Measurements from ENCODE around the gene SPINK4. TPM values are rescaled to one million over a fixed set of nuclear protein-coding genes. Genes with fewer than 3 reads are reported as not detected.

SPINK4 gene, protein sequence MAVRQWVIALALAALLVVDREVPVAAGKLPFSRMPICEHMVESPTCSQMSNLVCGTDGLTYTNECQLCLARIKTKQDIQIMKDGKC
- total RNA-seq, result not detected

DNA sequence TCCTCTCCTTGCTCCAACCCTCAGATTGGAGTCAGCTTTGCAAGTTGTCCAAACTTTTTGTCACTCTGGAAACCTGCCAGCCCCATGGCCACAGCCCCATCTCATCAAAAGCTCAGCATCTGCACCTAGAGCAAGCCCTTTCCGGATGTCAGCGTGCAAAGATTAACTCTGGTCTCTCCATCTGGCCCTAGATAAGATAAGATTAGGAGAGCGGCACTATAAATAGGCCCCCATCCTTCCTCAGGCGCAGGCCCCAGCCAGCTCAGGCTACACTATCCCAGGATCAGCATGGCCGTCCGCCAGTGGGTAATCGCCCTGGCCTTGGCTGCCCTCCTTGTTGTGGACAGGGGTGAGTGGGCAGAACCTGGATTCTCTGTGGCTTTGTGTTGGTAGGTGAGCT is at the start of gene SPINK4:
Gene SPINK4 (plus strand): TSS at position 247 of the 400 bp plus-strand sequence. CDS start 42 bp downstream, at position 289.
- Histone ChIP-seq H3K27me3 (peaks cover 0 to 7% of the 10 kb centered on the region in 2 donors), H3K4me1 (no peaks in the 10 kb centered on the region), H3K9me3 (no peaks in the 10 kb centered on the region), H3K27ac (no peak within 1 kb of the TSS), H3K36me3 (no peaks in the 10 kb centered on the region), H3K4me3 (no peak within 1 kb of the TSS)
- DNase-seq (ENCODE audit: low spot score in 2 of 2), result no peak
- WGBS, 2 donors, result 58 to 62% methylated on average over 7 of the region's 7 CpGs
- TF ChIP-seq, protein P1, sequence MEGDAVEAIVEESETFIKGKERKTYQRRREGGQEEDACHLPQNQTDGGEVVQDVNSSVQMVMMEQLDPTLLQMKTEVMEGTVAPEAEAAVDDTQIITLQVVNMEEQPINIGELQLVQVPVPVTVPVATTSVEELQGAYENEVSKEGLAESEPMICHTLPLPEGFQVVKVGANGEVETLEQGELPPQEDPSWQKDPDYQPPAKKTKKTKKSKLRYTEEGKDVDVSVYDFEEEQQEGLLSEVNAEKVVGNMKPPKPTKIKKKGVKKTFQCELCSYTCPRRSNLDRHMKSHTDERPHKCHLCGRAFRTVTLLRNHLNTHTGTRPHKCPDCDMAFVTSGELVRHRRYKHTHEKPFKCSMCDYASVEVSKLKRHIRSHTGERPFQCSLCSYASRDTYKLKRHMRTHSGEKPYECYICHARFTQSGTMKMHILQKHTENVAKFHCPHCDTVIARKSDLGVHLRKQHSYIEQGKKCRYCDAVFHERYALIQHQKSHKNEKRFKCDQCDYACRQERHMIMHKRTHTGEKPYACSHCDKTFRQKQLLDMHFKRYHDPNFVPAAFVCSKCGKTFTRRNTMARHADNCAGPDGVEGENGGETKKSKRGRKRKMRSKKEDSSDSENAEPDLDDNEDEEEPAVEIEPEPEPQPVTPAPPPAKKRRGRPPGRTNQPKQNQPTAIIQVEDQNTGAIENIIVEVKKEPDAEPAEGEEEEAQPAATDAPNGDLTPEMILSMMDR (IDR thresholded peaks at IDR 0.05), result no peak
- no peak for TF ChIP-seq EP300 (IDR thresholded peaks at IDR 0.05)
- TF ChIP-seq POLR2A (IDR thresholded peaks at IDR 0.05), result no peak

DNA sequence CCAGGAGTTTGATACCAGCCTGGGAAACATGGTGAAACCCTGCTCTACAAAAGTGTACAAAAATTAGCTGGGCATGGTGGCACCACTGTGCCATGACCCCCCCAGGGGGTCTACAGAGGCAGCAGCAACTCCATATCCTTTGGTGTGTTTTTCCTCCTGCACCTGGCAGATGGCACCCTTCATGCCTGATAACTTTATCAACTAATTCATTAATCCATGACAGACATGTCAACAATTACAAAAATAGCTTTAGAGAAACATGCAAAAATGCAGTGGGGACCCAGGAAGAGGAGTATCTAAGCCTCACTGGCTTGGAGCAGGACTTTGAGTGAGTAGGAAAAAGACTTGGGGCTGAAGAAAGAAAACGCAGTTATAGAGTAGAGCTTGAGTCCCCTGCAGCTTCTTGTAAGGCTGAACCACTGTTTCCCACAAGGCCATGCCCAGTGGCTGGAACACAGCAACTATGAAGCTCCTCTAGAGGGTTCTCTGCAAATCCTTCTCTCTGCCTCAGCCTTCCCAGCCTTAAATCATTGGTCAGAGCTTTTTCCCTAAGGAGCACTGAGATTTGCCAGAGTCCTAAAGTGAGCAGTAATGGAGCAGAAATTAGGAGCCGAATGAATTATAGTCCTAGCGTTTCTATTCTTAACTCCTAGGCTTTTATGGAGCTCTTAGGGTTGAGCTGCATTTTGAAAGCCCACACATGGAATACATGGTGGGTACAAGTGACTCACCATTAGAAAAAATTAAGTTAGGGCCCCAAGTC is 47.3 kb upstream of the SPINK4 start:
- Histone ChIP-seq H3K27ac (no peak overlapping the region), H3K4me1 (peaks cover 0 to 11% (median 0%) of the 10 kb centered on the region in 4 donors), H3K27me3 (no peaks in the 10 kb centered on the region), H3K9me3 (no peaks in the 10 kb centered on the region), H3K36me3 (no peaks in the 10 kb centered on the region), H3K4me3 (no peak overlapping the region)
- WGBS, 2 donors, result 47 to 51% methylated on average over 3 of the region's 3 CpGs
- no peak for DNase-seq (ENCODE audit: low spot score in 2 of 2)
- no peak for TF ChIP-seq EP300 (IDR thresholded peaks at IDR 0.05)

DNA sequence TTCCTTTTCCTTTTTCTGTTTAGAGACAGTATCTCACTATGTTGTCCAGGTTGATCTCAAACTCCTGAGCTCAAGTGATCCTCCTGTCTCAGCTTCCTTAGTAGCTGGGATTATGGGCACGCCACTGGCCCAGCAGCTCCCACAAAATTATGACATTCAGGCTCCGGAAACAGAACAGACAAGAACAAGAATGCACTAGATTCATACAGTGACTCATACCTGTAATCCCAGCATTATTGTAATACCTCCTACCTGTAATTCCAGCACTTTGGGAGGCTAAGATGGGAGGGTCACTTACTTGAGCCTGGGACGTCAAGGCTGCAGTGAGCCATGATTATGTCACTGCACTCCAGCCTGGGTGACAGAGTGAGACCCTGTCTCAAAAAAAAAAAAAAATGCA is 46.1 kb upstream of the SPINK4 start:
- no peaks in the 10 kb centered on the region for H3K9me3 ChIP-seq
- no peaks in the 10 kb centered on the region for H3K27me3 ChIP-seq
- TF ChIP-seq EP300 (IDR thresholded peaks at IDR 0.05), result no peak
- TF ChIP-seq, protein P1 (IDR thresholded peaks at IDR 0.05), result no peak
- no peak for TF ChIP-seq POLR2A (IDR thresholded peaks at IDR 0.05)
- no peaks in the 10 kb centered on the region for H3K36me3 ChIP-seq
- H3K4me1 ChIP-seq, result peaks cover 0 to 17% (median 0%) of the 10 kb centered on the region in 4 donors
- H3K27ac ChIP-seq, result no peak overlapping the region
- H3K4me3 ChIP-seq, result no peak overlapping the region
- DNase-seq (ENCODE audit: low spot score in 2 of 2), result no peak
- WGBS, 2 donors, result 76 to 77% methylated on average over 3 of the region's 3 CpGs

DNA sequence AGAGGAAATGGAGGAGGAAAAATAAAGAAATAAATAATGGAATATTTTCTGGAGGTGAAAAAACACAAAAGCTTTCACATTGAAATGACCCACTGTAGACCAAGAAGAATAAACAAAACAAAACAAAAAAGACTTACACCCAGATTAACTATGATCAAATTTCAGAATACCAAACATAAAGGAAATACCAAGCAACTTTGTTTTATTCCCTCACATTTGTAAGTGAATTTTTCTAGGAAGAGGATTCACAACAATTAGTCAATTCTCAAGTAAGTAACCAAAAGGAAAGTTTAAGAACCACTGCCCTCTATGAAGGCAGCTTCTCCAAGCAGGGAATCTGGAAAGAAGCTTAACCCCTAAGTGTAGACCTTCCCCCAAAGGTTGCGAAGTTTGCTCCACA is 43.2 kb upstream of the SPINK4 start:
- DNase-seq (ENCODE audit: low spot score in 2 of 2), result no peak
- H3K27ac ChIP-seq, result peak overlapping the region in 1 of 4 donors; percentile 60
- H3K4me3 ChIP-seq, result no peak overlapping the region
- H3K4me1 ChIP-seq, result peaks cover 0 to 17% (median 0%) of the 10 kb centered on the region in 4 donors
- H3K36me3 ChIP-seq, result no peaks in the 10 kb centered on the region
- no peaks in the 10 kb centered on the region for H3K9me3 ChIP-seq
- H3K27me3 ChIP-seq, result no peaks in the 10 kb centered on the region
- 89 to 98% methylated on average over 1 of the region's 1 CpG for WGBS, 2 donors
- TF ChIP-seq POLR2A (IDR thresholded peaks at IDR 0.05), result no peak
- TF ChIP-seq, protein P1 (IDR thresholded peaks at IDR 0.05), result no peak
- no peak for TF ChIP-seq EP300 (IDR thresholded peaks at IDR 0.05)

DNA sequence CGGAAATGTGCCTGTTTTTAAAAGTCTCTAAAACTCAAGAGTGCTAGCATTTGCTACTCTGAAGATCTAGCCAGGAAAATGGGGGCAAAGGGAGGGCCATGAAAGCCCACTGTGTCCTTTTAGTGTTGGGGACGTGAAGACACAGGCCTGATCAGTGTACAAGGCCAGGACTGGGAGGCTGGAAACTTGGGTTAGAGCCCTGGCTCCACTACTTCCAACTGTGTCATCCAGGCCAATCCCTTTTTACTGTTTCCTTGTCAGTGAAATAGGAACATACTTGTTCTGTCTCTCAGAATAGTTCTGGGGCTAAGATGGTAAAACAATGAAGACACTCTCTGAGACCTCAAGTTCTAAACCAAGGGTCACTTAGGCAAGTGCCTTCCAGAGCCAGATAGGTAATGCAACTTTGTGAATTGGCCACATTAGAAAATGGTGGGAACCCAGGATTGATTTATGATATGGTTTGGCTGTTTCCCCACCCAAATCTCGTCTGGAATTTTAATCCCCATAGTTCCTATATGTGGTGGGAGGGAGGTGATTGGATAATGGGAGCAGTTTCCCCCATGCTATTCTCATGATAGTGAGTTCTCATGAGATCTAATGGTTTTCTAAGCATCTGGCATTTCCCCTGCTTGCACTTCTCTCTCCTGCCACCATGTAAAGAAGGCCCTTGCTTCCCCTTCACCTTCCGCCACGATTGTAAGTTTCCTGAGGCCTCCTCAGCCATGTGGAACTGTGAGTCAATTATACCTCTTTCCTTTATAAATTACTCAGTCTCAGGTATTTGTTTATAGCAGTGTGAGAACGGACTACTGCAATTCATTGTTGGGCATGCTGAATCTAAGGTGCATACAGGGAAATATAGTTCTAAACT is 42.5 kb upstream of the SPINK4 start:
- Histone ChIP-seq H3K27me3 (no peaks in the 10 kb centered on the region), H3K4me3 (no peak overlapping the region), H3K27ac (peak overlapping the region in 2 of 4 donors; percentile 55 to 60), H3K4me1 (peaks cover 0 to 22% (median 0%) of the 10 kb centered on the region in 4 donors), H3K9me3 (no peaks in the 10 kb centered on the region), H3K36me3 (no peaks in the 10 kb centered on the region)
- DNase-seq (ENCODE audit: low spot score in 2 of 2), result peak in 1 of 2 donors; percentile 28
- TF ChIP-seq, protein P1 (IDR thresholded peaks at IDR 0.05), result no peak
- TF ChIP-seq EP300 (IDR thresholded peaks at IDR 0.05), result peak in 1 of 2 donors; percentile 16
- TF ChIP-seq POLR2A (IDR thresholded peaks at IDR 0.05), result no peak
- 62 to 72% methylated on average over 6 of the region's 6 CpGs for WGBS, 2 donors

All from tibial nerve (tissue), 4 donors.